ENCODE data around the gene CUL2.

DNA sequence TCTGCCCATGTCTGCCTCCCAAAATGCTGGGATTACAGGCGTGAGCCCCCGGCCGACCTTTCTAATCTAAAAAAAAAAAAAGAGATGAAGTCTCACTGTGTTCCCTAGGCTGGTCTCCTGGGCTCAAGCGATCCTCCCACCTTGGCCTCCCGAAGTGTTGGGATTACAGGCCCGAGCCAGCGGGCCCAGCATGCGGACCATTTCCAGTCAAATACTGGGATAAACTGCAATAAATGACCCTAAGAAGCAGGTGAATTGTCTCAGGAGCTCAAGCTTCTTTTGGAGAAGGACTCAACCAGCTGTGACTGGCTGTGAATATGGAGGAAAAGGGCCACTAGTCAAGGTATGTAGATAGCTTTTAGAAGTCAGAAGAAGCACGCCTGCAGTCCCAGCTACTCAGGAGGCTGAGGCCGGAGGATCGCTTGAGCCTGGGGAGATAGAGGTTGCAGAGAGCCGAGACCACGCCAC, 36.0 kb upstream of the CUL2 start:
- TF ChIP-seq CTCF (IDR thresholded peaks at IDR 0.05): no peak
- no peak for TF ChIP-seq POLR2A (IDR thresholded peaks at IDR 0.05)
- no peak for TF ChIP-seq POLR2AphosphoS5 (IDR thresholded peaks at IDR 0.05; ENCODE audit: insufficient read depth in 1 of 2, low read depth in 1 of 2)
